Measurements from ENCODE around the gene GRIA4. TPM values are rescaled to one million over a fixed set of nuclear protein-coding genes. Genes with fewer than 3 reads are reported as not detected.
"Not testable (repeated sequence)": the region's sequence is repeated elsewhere in the genome, so short reads cannot be mapped to it uniquely, and the experiment has no call there.

Gene GRIA4
- polyA plus RNA-seq, 10 donors = 6.4 to 17.2 (median 10.8) TPM

GRCh38 chr11:105785850-105786249, 176.0 kb downstream of the GRIA4 start:
- DNase-seq = not testable (repeated sequence)

GRCh38 chr11:105786741-105787140, 176.9 kb downstream of the GRIA4 start:
- no peak for DNase-seq

- DNase-seq = no peak
Observed at GRCh38 chr11:105789579-105790420, 179.9 kb downstream of the GRIA4 start.

GRCh38 chr11:105790840-105791239, 181.0 kb downstream of the GRIA4 start:
- DNase-seq = no peak

GRCh38 chr11:105793092-105793491, 183.2 kb downstream of the GRIA4 start:
- no peak for DNase-seq

- DNase-seq = no peak
Observed at GRCh38 chr11:105799263-105799662, 189.4 kb downstream of the GRIA4 start.

GRCh38 chr11:105799728-105800462, 190.0 kb downstream of the GRIA4 start:
- DNase-seq = no peak

GRCh38 chr11:105802390-105802789, 192.5 kb downstream of the GRIA4 start:
- no peak for DNase-seq

GRCh38 chr11:105811242-105811641, 201.4 kb downstream of the GRIA4 start:
- DNase-seq = no peak

- DNase-seq = no peak
Observed at GRCh38 chr11:105821372-105821771, 211.5 kb downstream of the GRIA4 start.

GRCh38 chr11:105821781-105822180, 211.9 kb downstream of the GRIA4 start:
- DNase-seq = no peak

- no peak for DNase-seq
Observed at GRCh38 chr11:105823495-105824033, 213.7 kb downstream of the GRIA4 start.

GRCh38 chr11:105824457-105825013, 214.7 kb downstream of the GRIA4 start:
- DNase-seq = no peak

GRCh38 chr11:105825141-105825540, 215.3 kb downstream of the GRIA4 start:
- no peak for DNase-seq

GRCh38 chr11:105827906-105828305, 218.0 kb downstream of the GRIA4 start:
- DNase-seq = no peak

- DNase-seq = no peak
Observed at GRCh38 chr11:105829084-105829483, 219.2 kb downstream of the GRIA4 start.

- no peak for DNase-seq
Observed at GRCh38 chr11:105834461-105834860, 224.6 kb downstream of the GRIA4 start.

GRCh38 chr11:105838668-105839384, 229.0 kb downstream of the GRIA4 start:
- no peak for DNase-seq

- DNase-seq = no peak
Observed at GRCh38 chr11:105840391-105840790, 230.5 kb downstream of the GRIA4 start.

- no peak for DNase-seq
Observed at GRCh38 chr11:105852403-105852802, 242.5 kb downstream of the GRIA4 start.

- DNase-seq = no peak
Observed at GRCh38 chr11:105854269-105854668, 244.4 kb downstream of the GRIA4 start.

GRCh38 chr11:105856954-105857353, 247.1 kb downstream of the GRIA4 start:
- no peak for DNase-seq

All from muscle of back (tissue), 11 donors.